DOHH2 (cell line): ENCODE results near the gene JARID2.
"Not testable (repeated sequence)": the region's sequence is repeated elsewhere in the genome, so short reads cannot be mapped to it uniquely, and the experiment has no call there.

ENCODE experiments used
- CTCF ChIP-seq: fragments of 200-600 bp; sonication (generic); IDR thresholded peaks from one replicate; pipeline ENCODE4 v1.5.1; 2014; ENCODE audit warnings: antibody characterized with exemption, mild to moderate bottlenecking, low read depth, low read length; ENCODE audit not compliant: poor library complexity, severe bottlenecking
- EZH2phosphoT487 ChIP-seq: fragments of 200-600 bp; sonication (generic); IDR thresholded peaks from 2 replicates; pipeline ENCODE4 v1.6.1; 2017; ENCODE audit warnings: borderline replicate concordance, mild to moderate bottlenecking, antibody characterized with exemption, low read length, moderate library complexity, mixed read lengths

DNA sequence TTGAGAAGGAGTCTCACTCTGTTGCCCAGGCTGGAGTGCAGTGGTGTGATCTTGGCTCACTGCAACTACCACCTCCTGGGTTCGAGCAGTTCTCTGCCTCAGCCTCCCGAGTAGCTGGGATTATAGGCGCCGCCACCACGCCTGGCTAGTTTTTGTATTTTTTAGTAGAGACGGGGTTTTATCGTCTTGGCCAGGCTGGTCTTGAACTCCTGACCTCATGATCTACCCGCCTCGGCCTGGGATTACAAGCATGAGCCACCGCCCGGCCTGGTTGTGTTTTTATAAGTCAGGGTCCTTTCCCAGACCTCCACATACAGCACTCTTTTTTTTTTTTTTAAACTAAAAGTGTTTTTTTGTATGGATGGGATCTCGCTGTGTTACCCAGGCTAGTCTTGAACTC, 51.3 kb downstream of the JARID2 start:
- TF ChIP-seq CTCF, EZH2phosphoT487: not testable (repeated sequence)
